Cortex of kidney (tissue), 1 donor: ENCODE data around the gene N4BP3.
"Not testable (repeated sequence)": the region's sequence is repeated elsewhere in the genome, so short reads cannot be mapped to it uniquely, and the experiment has no call there.

ENCODE experiments used
- DNase-seq: peaks from one replicate; lab custom pipeline; 2025; lab: John Stamatoyannopoulos, UW

Gene N4BP3

GRCh38 chr5:178113141-178113787 is at the start of gene N4BP3:
N4BP3 (plus strand) TSS chr5:178113532; CDS start chr5:178119584, 6,052 bp downstream.
- DNase-seq: no peak

DNA sequence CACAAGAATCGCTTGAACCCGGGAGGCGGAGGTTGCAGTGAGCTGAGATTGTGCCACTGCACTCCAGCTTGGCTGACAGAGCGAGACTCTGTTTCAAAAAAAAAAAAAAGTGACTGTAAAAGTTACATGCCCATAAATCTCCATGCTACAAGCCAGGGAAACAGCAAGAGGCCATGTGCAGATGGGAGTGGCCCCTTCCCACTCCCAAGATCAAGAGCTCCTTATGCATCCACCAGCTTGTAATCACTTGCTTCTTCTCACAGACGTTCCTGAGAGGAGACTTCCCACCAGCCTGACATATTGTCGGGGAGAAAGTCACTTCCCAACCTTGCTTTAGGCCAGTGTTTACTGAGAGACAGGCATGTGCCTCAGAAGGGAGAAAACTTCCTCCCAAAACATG is 45.6 kb upstream of the N4BP3 start:
- DNase-seq: no peak

GRCh38 chr5:178068293-178068692 is 45.0 kb upstream of the N4BP3 start:
- DNase-seq: no peak

DNA sequence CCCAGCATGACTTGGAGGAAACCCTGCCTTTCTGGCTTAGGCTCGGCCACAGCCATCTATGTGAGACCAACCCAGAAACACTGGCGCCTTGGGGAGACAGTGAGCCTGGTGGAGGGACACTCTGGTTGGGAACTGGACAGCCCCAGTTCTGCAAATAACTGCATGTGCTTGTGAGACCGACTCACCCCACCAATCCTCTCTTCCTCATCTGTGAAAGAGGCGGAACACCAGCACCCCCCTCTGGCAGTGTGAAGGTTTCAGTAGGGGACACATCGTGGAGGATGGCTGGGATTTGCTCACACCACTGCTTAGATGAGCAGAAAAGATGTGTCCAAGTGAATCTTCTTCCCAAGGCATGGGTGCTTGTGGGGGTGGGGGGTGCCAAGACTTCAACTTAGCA is 43.4 kb upstream of the N4BP3 start:
- no peak for DNase-seq

DNA sequence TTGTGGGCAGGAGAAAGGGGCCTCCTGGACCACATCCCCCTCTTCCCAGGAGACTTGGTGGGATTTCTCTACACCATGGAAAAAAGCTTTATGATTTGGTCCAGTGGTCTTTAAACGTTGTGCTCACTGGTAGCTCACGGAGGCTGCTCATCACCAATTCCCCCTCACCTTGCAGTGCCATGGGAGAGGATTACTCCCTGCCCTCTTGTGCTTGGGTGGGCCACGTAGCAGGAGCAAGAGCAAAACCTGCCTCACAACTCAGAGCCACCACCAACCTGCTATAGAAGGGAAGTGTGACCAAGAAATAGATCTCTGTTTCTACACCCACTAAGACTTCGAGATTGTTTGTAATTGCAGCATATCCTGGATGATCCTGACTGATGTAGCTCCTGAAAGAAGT is 42.2 kb upstream of the N4BP3 start:
- DNase-seq: no peak

DNA sequence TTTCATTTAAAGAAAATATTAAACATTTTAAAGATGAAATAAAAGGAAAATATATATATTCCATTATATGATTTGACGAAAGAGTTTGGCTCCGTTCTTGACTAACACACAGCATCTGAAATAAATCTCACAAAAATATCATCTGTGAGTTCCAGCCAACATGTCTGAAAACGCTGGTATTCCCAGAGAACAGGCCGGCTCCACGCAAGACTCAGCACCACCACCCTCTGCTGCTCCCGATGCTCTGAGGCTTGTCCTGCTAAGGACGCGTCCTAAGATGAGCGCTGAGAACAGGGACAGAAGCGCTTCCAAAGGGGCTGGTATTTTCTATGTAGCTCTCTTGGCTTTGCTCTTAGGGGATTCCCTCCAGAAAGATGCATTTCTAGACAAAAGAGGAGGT is 40.6 kb upstream of the N4BP3 start:
- no peak for DNase-seq

DNA sequence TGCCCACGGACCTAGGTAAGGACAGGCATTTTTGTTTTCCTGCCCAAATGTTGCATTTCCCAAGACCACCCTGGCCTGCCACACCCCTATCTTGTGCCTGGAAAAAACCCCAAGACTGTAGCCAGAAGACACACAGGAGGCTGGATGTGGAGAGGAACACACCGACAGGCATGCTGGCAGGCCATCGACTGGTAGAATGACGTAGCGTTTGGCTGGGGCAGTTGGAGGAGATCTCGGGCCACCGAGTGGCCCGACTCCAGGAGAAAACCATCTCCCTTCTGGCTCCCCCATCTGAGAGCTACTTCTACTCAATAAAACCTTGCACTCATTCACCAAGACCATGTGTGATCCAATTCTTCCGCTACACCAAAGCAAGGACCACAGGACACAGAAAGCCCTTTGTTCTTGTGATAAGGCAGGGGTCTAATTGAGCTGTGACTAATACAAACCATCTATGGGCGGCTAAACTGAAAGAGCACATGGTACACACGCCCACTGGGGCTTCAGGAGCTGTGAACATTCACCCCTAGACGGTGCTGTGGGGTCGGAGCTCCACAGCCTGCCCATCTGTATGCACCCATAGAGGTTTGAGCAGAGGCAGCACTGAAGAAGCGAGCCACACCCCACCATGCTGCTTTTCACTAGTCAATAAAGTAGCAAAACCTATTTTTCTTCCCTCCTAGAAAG is 38.9 kb upstream of the N4BP3 start:
- no peak for DNase-seq

GRCh38 chr5:178076965-178077364 is 36.4 kb upstream of the N4BP3 start:
- not testable (repeated sequence) for DNase-seq

DNA sequence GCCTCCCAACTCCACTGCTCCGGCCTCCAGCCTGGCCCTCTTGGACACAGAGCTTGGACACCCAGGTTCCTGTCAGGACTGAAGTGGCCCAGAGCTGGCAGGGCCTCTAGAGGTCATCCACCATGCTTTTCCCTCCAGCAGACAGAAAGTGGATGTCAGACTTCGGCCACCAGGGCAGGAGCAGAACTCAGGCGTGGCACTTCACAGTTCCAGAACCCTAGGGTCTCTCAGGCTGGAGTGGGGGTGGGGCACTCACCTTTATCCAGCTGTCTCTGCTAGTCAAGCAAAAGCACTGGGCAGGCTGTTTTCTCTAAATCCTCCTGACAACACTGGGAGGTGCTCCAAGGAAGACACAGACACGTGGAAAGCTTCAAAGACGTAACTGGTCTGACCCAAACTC is 35.6 kb upstream of the N4BP3 start:
- no peak for DNase-seq

- no peak for DNase-seq
Observed at GRCh38 chr5:178078197-178079010, 34.9 kb upstream of the N4BP3 start.

DNA sequence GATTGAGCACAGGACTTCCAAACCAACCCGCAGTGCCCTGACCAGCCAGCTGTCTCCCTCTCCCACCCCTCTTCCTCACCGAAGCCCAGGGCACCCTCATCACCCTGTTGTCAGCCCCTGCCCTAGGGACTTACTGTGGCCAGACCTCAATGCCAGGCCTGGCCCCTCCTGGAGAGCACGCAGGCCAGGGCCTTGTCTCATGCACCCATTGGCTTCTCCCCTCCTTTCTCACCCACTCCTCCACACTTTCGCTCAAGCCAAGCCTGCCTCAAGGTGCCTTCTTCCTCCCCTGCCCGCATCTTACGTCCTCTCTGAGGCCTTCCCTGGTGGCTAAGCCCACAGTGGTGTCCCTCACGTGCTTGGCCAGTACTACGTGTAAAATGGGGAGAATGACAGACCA is 33.3 kb upstream of the N4BP3 start:
- DNase-seq: no peak

GRCh38 chr5:178080618-178081410 is 32.5 kb upstream of the N4BP3 start:
- DNase-seq: no peak

DNA sequence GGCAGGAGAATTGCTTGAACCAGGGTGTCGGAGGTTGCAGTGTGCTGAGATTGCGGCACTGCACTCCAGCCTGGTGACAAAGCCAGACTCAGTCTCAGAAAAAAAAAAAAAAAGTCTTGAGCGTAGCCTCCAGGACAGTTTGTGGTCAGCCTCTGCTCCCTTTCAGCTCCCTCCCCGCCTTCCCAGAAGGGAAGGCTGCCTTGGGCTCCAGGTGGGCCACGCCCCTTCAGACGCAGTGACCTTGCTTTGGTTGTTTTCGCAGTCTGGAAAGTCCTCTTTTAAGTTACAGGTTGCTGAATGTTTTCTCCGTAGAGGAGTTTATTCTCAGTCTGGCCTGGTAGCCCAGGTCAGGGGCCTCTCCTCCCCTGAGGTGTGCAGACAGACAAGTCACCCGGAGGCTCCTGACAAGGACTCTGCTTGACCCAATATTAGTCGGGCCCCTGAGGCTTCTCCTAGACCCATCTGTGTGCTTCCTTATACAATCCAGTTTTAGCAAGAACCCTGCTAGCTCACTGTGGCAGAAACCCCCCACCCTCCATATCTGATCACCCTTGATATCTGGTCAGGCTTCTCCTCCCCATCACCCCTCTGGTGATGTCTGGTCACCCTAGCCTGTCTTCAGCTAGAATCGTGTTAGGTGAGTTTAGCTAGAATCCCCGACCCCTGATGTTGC is 31.6 kb upstream of the N4BP3 start:
- no peak for DNase-seq

DNA sequence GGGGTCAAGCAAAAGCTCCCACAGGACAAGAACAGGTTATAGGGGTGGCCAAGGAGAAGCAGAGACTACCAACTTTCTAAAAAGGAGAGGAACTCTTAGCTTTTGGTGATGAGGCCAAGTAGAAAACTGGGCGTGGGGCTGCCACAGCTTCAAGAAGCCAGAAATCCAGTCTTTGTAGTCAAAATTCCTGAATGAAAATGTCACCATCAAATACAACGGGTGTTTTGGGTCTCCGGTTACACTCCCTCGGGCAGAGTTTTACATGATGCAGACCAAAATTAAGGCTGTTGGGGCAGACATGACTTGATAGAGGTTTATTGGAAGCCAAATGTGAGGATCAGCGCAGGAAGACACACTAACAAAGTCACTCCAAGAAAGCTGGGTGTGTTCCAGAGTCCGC is 29.4 kb upstream of the N4BP3 start:
- DNase-seq: no peak

DNA sequence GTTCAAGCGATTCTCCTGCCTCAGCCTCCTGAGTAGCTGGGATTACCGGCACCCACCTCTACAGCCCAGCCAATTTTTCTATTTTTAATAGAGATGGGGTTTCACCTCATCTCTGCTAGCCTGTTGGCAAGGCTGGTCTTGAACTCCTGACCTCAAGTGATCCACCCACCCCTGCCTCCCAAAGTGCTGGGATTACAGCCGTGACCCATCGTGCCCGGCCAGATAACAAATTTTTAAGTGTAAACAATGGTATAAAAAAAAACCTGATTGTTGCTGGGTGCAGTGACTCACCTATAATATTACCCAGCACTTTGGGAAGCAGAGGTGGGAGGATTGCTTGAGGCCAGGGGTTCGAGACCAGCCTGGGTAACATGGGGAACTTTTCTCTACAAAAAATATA is 28.0 kb upstream of the N4BP3 start:
- DNase-seq: no peak

DNA sequence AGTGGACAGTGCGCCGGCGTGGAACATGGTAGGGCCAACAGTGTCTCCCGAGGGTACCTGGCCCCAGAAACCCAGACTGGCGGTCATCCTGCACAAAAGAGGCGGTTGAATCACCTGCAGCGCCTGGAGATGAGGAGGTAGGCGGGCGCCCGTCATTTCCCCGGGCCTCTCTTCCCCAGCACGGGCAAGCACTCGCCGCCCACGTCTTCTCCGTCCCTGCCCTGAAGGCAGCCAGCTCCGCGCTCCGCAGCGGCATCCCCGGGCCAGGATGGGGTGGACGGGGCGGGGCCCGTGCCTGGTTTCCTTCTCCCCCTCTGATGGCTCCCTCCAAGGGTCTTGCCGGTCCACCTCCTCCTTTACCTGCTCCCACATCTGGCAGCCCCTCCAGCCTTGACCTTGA is 27.1 kb upstream of the N4BP3 start:
- DNase-seq: no peak

DNA sequence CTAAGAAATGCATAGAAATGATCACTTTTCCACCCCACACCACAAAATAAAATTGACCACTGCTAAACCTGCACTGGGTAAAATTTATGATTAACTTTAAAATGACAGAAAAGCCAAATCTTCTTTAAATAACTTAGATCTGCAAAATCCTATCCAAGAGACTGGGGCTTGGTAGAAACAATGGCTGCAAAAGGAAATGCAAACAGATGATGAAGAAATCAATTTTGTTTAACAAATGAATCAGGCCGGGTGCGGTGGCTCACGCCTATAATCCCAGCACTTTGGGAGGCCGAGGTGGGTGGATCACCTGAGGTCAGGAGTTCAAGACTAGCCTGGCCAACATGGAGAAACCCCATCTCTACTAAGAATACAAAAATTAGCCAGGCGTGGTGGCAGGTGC is 26.1 kb upstream of the N4BP3 start:
- not testable (repeated sequence) for DNase-seq

- no peak for DNase-seq
Observed at GRCh38 chr5:178090856-178091255, 22.5 kb upstream of the N4BP3 start.

- DNase-seq: no peak
Observed at GRCh38 chr5:178093134-178093533, 20.2 kb upstream of the N4BP3 start.

GRCh38 chr5:178094345-178094744 is 19.0 kb upstream of the N4BP3 start:
- DNase-seq: no peak

DNA sequence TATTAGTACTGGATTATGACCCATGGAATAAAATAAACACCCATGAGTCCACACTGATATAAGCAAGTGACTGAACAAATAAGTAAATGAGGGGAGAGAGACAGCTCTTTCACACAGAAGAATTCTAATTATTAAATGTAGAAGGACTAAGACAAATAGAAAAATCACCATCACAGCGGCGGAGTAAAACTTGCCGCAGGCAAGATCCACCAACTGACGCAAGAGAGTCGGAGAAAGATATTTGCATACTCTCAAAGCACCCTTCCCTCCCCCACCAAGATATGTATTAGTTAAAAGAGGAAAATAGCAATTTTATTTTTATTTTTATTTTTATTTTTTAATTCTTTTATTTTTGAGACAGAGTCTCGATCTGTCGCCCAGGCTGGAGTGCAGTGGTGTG is 14.6 kb upstream of the N4BP3 start:
- DNase-seq: no peak

DNA sequence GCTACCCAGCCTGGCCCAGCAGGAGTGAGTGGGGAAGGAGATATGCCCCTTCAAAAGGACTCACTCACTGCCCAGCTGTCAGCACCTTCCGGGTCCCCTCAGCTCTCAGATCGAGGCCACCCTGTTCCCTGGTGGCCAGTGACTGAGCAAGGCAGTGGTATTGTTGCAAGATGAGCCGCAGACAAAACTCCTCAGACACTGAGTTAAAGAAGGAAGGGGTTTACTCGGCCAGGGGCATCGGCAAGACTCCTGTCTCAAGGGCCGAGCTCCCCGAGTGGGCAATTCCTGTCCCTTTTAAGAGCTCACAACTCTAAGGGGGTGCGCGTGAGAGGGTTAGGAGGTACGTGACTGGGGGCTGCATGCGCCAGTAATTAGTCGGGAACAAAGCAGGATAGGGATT is 9.7 kb upstream of the N4BP3 start:
- DNase-seq: no peak
